Medulla oblongata (tissue), 1 donor: Measurements from ENCODE around the gene OR5W2.
"Not testable (repeated sequence)": the region's sequence is repeated elsewhere in the genome, so short reads cannot be mapped to it uniquely, and the experiment has no call there.

Source experiments
- DNase-seq: peaks from one replicate; pipeline ENCODE4 v3.0.0-alpha.2; 2015; ENCODE audit errors: extremely low spot score

The OR5W2 gene

DNA sequence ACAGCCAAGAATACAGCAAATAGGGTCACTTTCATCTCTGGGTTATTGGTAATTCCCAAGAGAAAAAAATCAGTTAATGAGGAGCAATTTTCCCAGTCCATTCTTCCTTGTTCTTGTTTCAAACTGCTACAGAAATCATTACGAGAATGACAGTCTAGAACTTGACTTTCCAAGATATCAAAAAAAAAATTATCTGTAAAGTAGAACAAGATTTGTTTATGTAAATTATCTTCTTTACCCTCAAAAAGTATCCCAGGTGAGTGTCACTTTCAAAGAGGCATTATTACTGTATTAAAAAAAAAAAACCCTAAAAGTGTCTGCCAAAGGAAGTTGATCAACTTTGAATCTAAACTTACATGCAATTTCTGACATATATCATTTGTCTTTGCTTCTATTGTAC is at the start of gene OR5W2:
Gene OR5W2, minus strand, starts transcription at position 101 of the 400 bp plus-strand sequence. Its CDS starts 0 bp downstream, at position 101.
- DNase-seq = no peak

DNA sequence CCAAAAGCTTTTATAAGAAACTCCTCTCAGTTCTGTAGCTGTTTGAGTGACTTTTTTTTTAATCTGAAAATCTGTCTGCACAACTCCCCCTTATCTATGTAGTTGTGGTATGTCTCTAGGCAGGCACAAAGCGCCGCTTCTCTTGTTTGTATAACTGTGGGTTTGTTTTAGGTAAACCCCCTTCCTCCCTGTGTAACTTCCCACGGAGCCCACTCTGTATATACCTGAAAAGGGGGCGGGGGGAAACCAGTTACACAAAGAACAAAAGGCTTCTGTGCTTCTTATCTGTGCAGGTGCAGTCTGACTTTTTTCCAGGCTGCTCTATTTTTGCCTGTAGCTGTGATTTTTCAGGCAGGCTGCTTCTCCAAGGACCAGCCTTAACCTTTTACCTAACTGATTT is 42.1 kb upstream of the OR5W2 start:
- DNase-seq = no peak

- no peak for DNase-seq
Measured at GRCh38 chr11:55949330-55949729, 34.9 kb upstream of the OR5W2 start.

DNA sequence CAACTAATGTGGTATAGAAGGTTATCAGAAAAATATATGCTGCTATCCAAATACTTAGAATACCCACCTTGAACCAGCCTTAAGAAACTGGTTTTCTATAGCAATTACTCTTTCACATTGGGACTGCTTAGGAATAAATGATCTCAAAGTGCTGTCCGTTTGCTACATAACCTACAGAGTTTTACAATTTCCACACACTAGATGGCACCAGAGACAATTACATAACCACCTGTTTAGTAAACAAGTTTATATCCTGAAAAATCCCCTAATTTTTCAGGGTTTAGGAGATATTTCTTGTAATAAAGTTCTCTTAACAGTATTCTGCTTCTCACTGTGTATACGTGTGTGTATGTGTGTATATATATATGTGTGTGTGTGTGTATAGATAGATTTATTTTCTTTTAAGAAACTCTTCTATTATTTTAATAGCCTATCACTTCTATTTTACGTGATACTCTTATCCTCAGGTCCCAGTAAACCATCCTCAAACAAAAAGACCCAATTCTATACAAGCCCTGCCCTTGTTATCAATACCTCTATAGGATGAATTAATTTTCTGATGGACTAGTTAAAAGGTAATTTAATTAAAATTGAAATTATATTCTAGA is 28.5 kb upstream of the OR5W2 start:
- DNase-seq = peak; percentile 65

- DNase-seq = no peak
Measured at GRCh38 chr11:55936300-55936699, 21.9 kb upstream of the OR5W2 start, which contains the start of gene OR5I1. TSS of gene OR5I1 (minus strand) at chr11:55936400. CDS start at chr11:55936400, 0 bp downstream.

- no peak for DNase-seq
Measured at GRCh38 chr11:55920537-55920936, 6.2 kb upstream of the OR5W2 start.

- DNase-seq = no peak
Measured at GRCh38 chr11:55902308-55902707, 12.1 kb downstream of the OR5W2 start.

DNA sequence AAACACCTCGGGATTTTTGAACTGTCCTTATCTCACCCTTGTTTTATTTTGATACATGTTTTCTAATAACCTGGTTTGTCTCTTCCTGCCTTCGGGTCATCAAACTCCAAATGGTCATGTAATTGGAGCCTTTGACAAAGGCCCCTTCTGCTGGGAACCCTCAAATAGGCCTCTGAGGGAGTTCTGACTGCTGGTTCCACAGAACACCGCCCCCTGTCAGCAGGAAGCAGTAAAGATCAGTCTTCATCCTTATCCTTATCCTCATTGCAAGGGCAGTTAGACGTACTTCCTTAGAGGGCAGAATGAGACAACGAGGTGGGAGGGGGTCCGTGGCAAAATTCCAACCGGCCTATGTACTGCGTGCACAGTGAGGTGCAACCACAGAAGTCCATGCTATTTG is 19.2 kb downstream of the OR5W2 start:
- DNase-seq = no peak

DNA sequence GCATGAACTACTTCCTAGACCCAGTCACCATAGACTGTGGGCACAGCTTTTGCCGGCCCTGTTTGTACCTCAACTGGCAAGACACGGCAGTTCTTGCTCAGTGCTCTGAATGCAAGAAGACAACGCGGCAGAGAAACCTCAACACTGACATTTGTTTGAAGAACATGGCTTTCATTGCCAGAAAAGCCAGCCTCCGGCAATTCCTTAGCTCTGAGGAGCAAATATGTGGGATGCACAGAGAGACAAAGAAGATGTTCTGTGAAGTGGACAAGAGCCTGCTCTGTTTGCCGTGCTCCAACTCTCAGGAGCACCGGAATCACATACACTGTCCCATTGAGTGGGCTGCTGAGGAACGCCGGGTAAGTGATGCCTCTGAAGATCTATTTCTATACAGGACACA is 28.9 kb downstream of the OR5W2 start:
- not testable (repeated sequence) for DNase-seq

DNA sequence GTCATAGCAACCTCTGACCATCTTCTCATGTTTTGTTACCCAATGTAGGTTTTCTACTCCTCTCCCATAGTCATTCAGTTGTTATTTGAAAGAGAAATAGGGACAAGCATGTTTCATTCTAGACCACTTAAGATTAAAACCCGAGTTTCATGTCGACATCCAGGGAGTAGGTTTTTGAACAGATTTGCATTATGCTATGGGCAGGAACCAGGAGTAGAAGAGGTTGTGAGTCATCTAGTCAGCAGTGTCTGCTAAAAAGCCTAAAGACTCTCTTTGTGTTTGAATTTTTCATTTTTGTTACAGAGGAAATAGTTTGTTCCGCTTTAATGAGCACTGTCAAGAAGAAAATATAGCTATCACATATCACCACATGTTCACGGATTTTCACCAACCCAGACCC is 29.4 kb downstream of the OR5W2 start:
- not testable (repeated sequence) for DNase-seq

- not testable (repeated sequence) for DNase-seq
Measured at GRCh38 chr11:55882997-55883396, 31.4 kb downstream of the OR5W2 start, which contains the start of gene TRIM51. TSS of gene TRIM51 (plus strand) at chr11:55883297. CDS start at chr11:55885429, 2,132 bp downstream.

- DNase-seq = not testable (repeated sequence)
Measured at GRCh38 chr11:55873146-55873545, 41.2 kb downstream of the OR5W2 start.

DNA sequence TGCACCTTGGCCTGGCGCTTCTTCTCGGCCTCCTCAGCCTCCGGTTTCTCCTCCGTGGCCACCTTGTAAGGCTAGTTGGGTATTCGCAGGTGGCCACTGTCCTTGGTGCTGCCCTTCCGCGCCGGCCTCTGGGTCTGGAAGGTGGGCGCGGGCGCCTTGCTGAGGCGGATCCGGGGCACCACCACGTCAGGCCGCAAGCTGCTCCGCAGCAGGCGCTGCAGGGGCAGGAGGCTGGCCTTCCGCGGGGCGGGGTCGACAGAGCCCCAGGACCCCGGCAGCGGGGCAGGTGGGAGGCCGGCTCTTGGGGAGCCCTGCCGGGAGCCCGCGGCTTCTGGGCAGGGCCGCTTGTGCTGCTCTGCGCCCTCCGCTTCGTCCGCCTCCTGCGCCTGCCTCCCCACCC is 41.7 kb downstream of the OR5W2 start:
- not testable (repeated sequence) for DNase-seq

DNA sequence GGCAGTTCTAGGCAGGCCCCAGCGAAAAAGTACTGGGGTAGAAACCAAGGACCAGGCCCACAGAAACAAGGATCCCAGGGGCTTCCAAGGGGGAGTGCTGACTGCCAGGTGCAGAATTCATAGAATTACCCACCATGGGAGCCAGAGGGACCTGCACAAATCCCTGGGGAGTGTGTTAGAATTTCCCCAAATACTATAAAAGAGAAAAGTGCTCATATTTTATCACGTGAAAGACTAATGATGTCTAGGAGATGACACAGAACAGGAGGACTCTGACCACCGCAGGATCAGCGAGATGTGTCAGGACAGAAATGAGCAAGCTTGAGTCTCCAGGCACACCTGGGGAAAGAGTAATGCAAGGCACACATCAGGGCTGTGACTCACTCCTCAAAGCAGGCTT is 47.0 kb downstream of the OR5W2 start:
- not testable (repeated sequence) for DNase-seq
